ENCODE measurements around the gene GTF3C4.

The GTF3C4 gene

DNA sequence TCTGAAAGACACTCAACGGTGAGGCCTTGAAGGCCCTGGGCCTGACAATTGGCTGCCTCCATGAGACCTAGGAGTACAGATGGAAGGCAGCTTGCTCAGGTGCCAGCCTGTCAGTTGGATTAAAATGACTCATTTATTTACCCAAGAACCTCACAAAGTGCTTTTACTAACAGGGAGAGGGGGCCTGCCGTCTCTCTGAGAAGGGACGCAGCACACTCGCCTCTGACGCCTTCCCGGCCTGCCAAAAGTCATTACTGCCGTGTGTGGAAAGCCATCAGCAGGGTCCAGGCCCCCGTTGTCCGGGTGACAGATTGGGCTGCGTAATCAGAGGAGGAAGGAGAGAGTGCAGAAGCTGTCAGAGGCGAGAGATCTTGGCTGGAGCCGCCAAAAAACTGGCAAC lies 32.9 kb upstream of the GTF3C4 start:
- no peaks in the 10 kb centered on the region for H3K27me3 ChIP-seq (ENCODE audit: control insufficient read depth in 1 of 2, insufficient read depth in 1 of 2, low read length in 2 of 2)
- no peak overlapping the region for H3K18ac ChIP-seq (ENCODE audit: low read depth in 1 of 2, low read length in 2 of 2)
- no peak overlapping the region for H2AK5ac ChIP-seq (ENCODE audit: low read length, severe bottlenecking)
- H3K4me1 ChIP-seq (ENCODE audit: control insufficient read depth, insufficient read depth, low read depth, low read length) = no peaks in the 10 kb centered on the region
- peaks cover 45 to 62% of the 10 kb centered on the region in 2 experiments for H3K36me3 ChIP-seq (ENCODE audit: control insufficient read depth in 1 of 2, insufficient read depth in 2 of 2, low read depth in 1 of 2, low read length in 2 of 2)
- H3K27ac ChIP-seq (ENCODE audit: low read length, poor library complexity, severe bottlenecking) = no peak overlapping the region
- H3K14ac ChIP-seq (ENCODE audit: low read length in 2 of 2) = no peak overlapping the region
- no peak overlapping the region for H2BK120ac ChIP-seq (ENCODE audit: low read depth, low read length)
- H4K91ac ChIP-seq (ENCODE audit: low read length) = no peak overlapping the region
- WGBS = 83% methylated on average over 11 of the region's 12 CpGs
- no peak overlapping the region for H3K4me2 ChIP-seq (ENCODE audit: low read length, poor library complexity, severe bottlenecking)
- H4K8ac ChIP-seq (ENCODE audit: low read length) = no peak overlapping the region
- H3K4ac ChIP-seq (ENCODE audit: low read depth in 1 of 2, low read length in 2 of 2) = no peak overlapping the region
- H2BK15ac ChIP-seq (ENCODE audit: low read depth, poor library complexity, severe bottlenecking) = no peak overlapping the region
- no peak for DNase-seq
- peaks cover 22% of the 10 kb centered on the region for H3K79me1 ChIP-seq (replicated peaks; ENCODE audit: low read length, poor library complexity, severe bottlenecking)
- H3K9ac ChIP-seq (ENCODE audit: low read length) = no peak overlapping the region
- no peak overlapping the region for H3K4me3 ChIP-seq (ENCODE audit: insufficient read depth in 1 of 2, low read depth in 1 of 2, low read length in 2 of 2)
- H2AFZ ChIP-seq (ENCODE audit: low read depth, low read length) = no peak overlapping the region
- no peak overlapping the region for H3K23ac ChIP-seq (ENCODE audit: low read length in 2 of 2)
- H2BK5ac ChIP-seq (ENCODE audit: low read depth, low read length, poor library complexity, severe bottlenecking) = no peak overlapping the region
- no peak overlapping the region for H2BK12ac ChIP-seq (ENCODE audit: low read length in 2 of 2)
- H3K9me3 ChIP-seq (ENCODE audit: control insufficient read depth, low read length) = no peaks in the 10 kb centered on the region

DNA sequence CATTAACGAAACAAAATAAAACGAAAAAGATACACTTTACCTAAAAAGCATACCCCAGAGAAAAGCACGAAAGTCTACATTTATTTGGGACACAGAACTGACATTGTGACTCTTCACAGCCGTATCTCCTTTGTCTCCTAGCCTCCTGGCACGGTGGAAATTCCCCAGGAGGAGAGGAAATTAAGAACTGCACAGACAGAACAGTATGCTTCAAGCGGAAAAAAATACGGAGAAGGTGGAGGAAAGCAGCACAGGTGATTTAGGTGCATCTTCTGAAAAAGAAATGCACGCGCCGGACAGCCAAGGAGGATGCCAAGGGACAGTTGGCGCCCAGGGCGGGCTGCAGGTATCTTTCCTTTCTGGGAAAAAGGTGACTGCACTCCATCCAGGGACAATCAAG lies 32.5 kb upstream of the GTF3C4 start:
- H3K14ac ChIP-seq (ENCODE audit: low read length in 2 of 2) = no peak overlapping the region
- no peak overlapping the region for H3K18ac ChIP-seq (ENCODE audit: low read depth in 1 of 2, low read length in 2 of 2)
- no peak overlapping the region for H3K9ac ChIP-seq (ENCODE audit: low read length)
- no peak overlapping the region for H3K4me2 ChIP-seq (ENCODE audit: low read length, poor library complexity, severe bottlenecking)
- peaks cover 23% of the 10 kb centered on the region for H3K79me1 ChIP-seq (replicated peaks; ENCODE audit: low read length, poor library complexity, severe bottlenecking)
- no peak overlapping the region for H4K8ac ChIP-seq (ENCODE audit: low read length)
- no peaks in the 10 kb centered on the region for H3K4me1 ChIP-seq (ENCODE audit: control insufficient read depth, insufficient read depth, low read depth, low read length)
- H4K91ac ChIP-seq (ENCODE audit: low read length) = no peak overlapping the region
- no peak overlapping the region for H2BK5ac ChIP-seq (ENCODE audit: low read depth, low read length, poor library complexity, severe bottlenecking)
- no peak for DNase-seq
- WGBS = 99% methylated on average over 12 of the region's 12 CpGs
- no peak overlapping the region for H3K4ac ChIP-seq (ENCODE audit: low read depth in 1 of 2, low read length in 2 of 2)
- no peak overlapping the region for H2BK12ac ChIP-seq (ENCODE audit: low read length in 2 of 2)
- H3K9me3 ChIP-seq (ENCODE audit: control insufficient read depth, low read length) = no peaks in the 10 kb centered on the region
- no peak overlapping the region for H3K4me3 ChIP-seq (ENCODE audit: insufficient read depth in 1 of 2, low read depth in 1 of 2, low read length in 2 of 2)
- no peak overlapping the region for H2AK5ac ChIP-seq (ENCODE audit: low read length, severe bottlenecking)
- H2AFZ ChIP-seq (ENCODE audit: low read depth, low read length) = no peak overlapping the region
- peaks cover 47 to 64% of the 10 kb centered on the region in 2 experiments for H3K36me3 ChIP-seq (ENCODE audit: control insufficient read depth in 1 of 2, insufficient read depth in 2 of 2, low read depth in 1 of 2, low read length in 2 of 2)
- no peak overlapping the region for H3K23ac ChIP-seq (ENCODE audit: low read length in 2 of 2)
- no peak overlapping the region for H3K27ac ChIP-seq (ENCODE audit: low read length, poor library complexity, severe bottlenecking)
- H3K27me3 ChIP-seq (ENCODE audit: control insufficient read depth in 1 of 2, insufficient read depth in 1 of 2, low read length in 2 of 2) = no peaks in the 10 kb centered on the region
- H2BK15ac ChIP-seq (ENCODE audit: low read depth, poor library complexity, severe bottlenecking) = no peak overlapping the region
- no peak overlapping the region for H2BK120ac ChIP-seq (ENCODE audit: low read depth, low read length)

DNA sequence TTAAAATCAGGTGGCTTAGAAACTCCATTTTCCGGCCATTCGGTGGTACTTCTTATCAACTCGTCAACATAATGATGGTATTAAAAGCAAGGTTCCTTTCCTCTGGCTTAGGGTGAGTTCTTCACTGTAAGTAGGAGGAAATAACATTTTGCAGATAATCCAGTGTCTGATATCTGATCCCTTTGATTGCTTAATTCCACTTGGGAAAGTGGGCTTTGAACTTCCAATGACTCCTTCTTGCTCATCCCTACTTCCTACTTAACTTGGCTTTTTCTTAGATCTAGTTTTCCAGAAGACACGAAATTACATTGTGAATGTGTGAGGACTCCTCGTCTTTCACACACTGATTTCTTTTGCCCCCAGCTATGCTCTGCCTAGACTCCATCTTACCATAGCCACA lies 32.0 kb upstream of the GTF3C4 start:
- WGBS = 98% methylated on average over 5 of the region's 5 CpGs
- no peak overlapping the region for H4K8ac ChIP-seq (ENCODE audit: low read length)

DNA sequence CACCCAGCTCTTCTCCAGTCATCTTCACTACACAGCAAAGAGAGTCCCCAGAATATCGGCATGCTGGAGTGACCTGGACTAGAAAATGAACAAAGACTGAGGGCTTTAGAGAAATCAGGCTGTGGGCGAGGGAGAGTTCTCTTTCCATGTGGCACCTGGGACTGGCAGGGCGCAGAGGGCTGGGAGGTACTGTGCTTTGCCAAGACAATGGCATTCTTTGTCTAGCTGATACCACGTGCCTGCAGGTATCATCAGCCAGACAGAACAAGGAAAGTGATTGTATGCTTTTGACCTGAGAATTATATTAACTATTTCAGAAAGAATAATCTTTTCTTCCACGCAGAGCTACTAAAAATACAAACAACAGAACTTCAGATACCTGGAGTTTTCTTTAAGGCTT lies 30.9 kb upstream of the GTF3C4 start:
- Histone ChIP-seq H4K91ac (ENCODE audit: low read length) (no peak overlapping the region), H2AFZ (ENCODE audit: low read depth, low read length) (no peak overlapping the region), H2BK12ac (ENCODE audit: low read length in 2 of 2) (no peak overlapping the region), H2BK5ac (ENCODE audit: low read depth, low read length, poor library complexity, severe bottlenecking) (no peak overlapping the region), H3K27ac (ENCODE audit: low read length, poor library complexity, severe bottlenecking) (no peak overlapping the region), H3K4ac (ENCODE audit: low read depth in 1 of 2, low read length in 2 of 2) (no peak overlapping the region), H2AK5ac (ENCODE audit: low read length, severe bottlenecking) (no peak overlapping the region), H3K4me1 (ENCODE audit: control insufficient read depth, insufficient read depth, low read depth, low read length) (no peaks in the 10 kb centered on the region), H4K8ac (ENCODE audit: low read length) (no peak overlapping the region), H3K9ac (ENCODE audit: low read length) (no peak overlapping the region), H3K23ac (ENCODE audit: low read length in 2 of 2) (no peak overlapping the region), H3K36me3 (ENCODE audit: control insufficient read depth in 1 of 2, insufficient read depth in 2 of 2, low read depth in 1 of 2, low read length in 2 of 2) (peaks cover 54 to 80% of the 10 kb centered on the region in 2 experiments), H3K18ac (ENCODE audit: low read depth in 1 of 2, low read length in 2 of 2) (no peak overlapping the region), H3K14ac (ENCODE audit: low read length in 2 of 2) (no peak overlapping the region), H3K27me3 (ENCODE audit: control insufficient read depth in 1 of 2, insufficient read depth in 1 of 2, low read length in 2 of 2) (no peaks in the 10 kb centered on the region), H2BK120ac (ENCODE audit: low read depth, low read length) (no peak overlapping the region), H2BK15ac (ENCODE audit: low read depth, poor library complexity, severe bottlenecking) (no peak overlapping the region), H3K9me3 (ENCODE audit: control insufficient read depth, low read length) (no peaks in the 10 kb centered on the region), H3K4me2 (ENCODE audit: low read length, poor library complexity, severe bottlenecking) (no peak overlapping the region), H3K4me3 (ENCODE audit: insufficient read depth in 1 of 2, low read depth in 1 of 2, low read length in 2 of 2) (no peak overlapping the region), H3K79me1 (replicated peaks; ENCODE audit: low read length, poor library complexity, severe bottlenecking) (peaks cover 30% of the 10 kb centered on the region)
- WGBS = 100% methylated on average over 4 of the region's 5 CpGs
- DNase-seq = no peak

More for the DNA sequence above, 32.0 kb upstream of the GTF3C4 start:
- H3K23ac ChIP-seq (ENCODE audit: low read length in 2 of 2) = no peak overlapping the region
- H3K4me3 ChIP-seq (ENCODE audit: insufficient read depth in 1 of 2, low read depth in 1 of 2, low read length in 2 of 2) = no peak overlapping the region
- no peak for DNase-seq
- peaks cover 51 to 69% of the 10 kb centered on the region in 2 experiments for H3K36me3 ChIP-seq (ENCODE audit: control insufficient read depth in 1 of 2, insufficient read depth in 2 of 2, low read depth in 1 of 2, low read length in 2 of 2)
- no peak overlapping the region for H2BK15ac ChIP-seq (ENCODE audit: low read depth, poor library complexity, severe bottlenecking)
- no peak overlapping the region for H4K91ac ChIP-seq (ENCODE audit: low read length)
- H3K14ac ChIP-seq (ENCODE audit: low read length in 2 of 2) = no peak overlapping the region
- H3K27me3 ChIP-seq (ENCODE audit: control insufficient read depth in 1 of 2, insufficient read depth in 1 of 2, low read length in 2 of 2) = no peaks in the 10 kb centered on the region
- no peak overlapping the region for H2AFZ ChIP-seq (ENCODE audit: low read depth, low read length)
- H3K9ac ChIP-seq (ENCODE audit: low read length) = no peak overlapping the region
- H2BK120ac ChIP-seq (ENCODE audit: low read depth, low read length) = no peak overlapping the region
- H2BK5ac ChIP-seq (ENCODE audit: low read depth, low read length, poor library complexity, severe bottlenecking) = no peak overlapping the region
- no peaks in the 10 kb centered on the region for H3K4me1 ChIP-seq (ENCODE audit: control insufficient read depth, insufficient read depth, low read depth, low read length)
- H2AK5ac ChIP-seq (ENCODE audit: low read length, severe bottlenecking) = no peak overlapping the region
- H3K4ac ChIP-seq (ENCODE audit: low read depth in 1 of 2, low read length in 2 of 2) = no peak overlapping the region
- H3K79me1 ChIP-seq (replicated peaks; ENCODE audit: low read length, poor library complexity, severe bottlenecking) = peaks cover 25% of the 10 kb centered on the region
- no peak overlapping the region for H3K27ac ChIP-seq (ENCODE audit: low read length, poor library complexity, severe bottlenecking)
- no peak overlapping the region for H3K18ac ChIP-seq (ENCODE audit: low read depth in 1 of 2, low read length in 2 of 2)
- H3K9me3 ChIP-seq (ENCODE audit: control insufficient read depth, low read length) = no peaks in the 10 kb centered on the region
- H2BK12ac ChIP-seq (ENCODE audit: low read length in 2 of 2) = no peak overlapping the region
- no peak overlapping the region for H3K4me2 ChIP-seq (ENCODE audit: low read length, poor library complexity, severe bottlenecking)

Data from mesenchymal stem cell (in vitro differentiated cells and primary cell).